Esophagus squamous epithelium (tissue), 5 donors: ENCODE results near the gene TAB3. TPM values are rescaled to one million over a fixed set of nuclear protein-coding genes. Genes with fewer than 3 reads are reported as not detected.

Experiments used
- DNase-seq: peaks from one replicate; lab custom pipeline; 2025; lab: John Stamatoyannopoulos, UW
- H3K27ac ChIP-seq, 4 donors: fragments of 200-600 bp; sonication (generic); one replicate each; pipeline ENCODE4 v1.5.1; 2016 to 2019; ENCODE audit warnings: mild to moderate bottlenecking in 1 of 4
- H3K27me3 ChIP-seq, 4 donors: fragments of 200-600 bp; sonication (generic); 1 replicate in 3 of 4; 2 replicates in 1 of 4; pipeline versions ENCODE4 v1.5.1 to v1.6.0; 2017 to 2021; ENCODE audit warnings: antibody characterized with exemption in 1 of 4
- H3K36me3 ChIP-seq, 3 donors: fragments of 200-600 bp; sonication (generic); one replicate each; pipeline ENCODE4 v1.5.1; 2016 to 2019
- H3K4me1 ChIP-seq, 3 donors: fragments of 200-600 bp; sonication (generic); one replicate each; pipeline ENCODE4 v1.5.1; 2017 to 2019
- H3K4me3 ChIP-seq, 4 donors: fragments of 200-600 bp; sonication (generic); 1 replicate in 3 of 4; 2 replicates in 1 of 4; pipeline ENCODE4 v1.5.1; 2016 to 2019; ENCODE audit warnings: mild to moderate bottlenecking in 2 of 4, moderate library complexity in 1 of 4
- H3K9me3 ChIP-seq, 3 donors: fragments of 200-600 bp; sonication (generic); one replicate each; pipeline ENCODE4 v1.5.1; 2016 to 2019
- POLR2A ChIP-seq, 4 donors: fragments of 450-650 bp; IDR thresholded peaks; one replicate each; pipeline ENCODE4 v1.6.1; 2017; ENCODE audit warnings: antibody characterized with exemption in 4 of 4, mild to moderate bottlenecking in 4 of 4, moderate library complexity in 3 of 4
- WGBS, 2 donors: methylation state at CpG; one replicate each; pipeline ENCODE4 v1.1.5; 2018; 5-methylcytosine and 5-hydroxymethylcytosine counted together
- intact Hi-C: fragments of 100-400 bp; cut with DNase I; formaldehyde crosslinking; loops from one replicate; pipeline ENCODE4 v1.15.0; 2022
- total RNA-seq, 4 donors: library from RNA; depleted of rRNA; stranded (reverse); fragments of >200 nt; gene quantifications; one replicate each; pipeline ENCODE4 v1.1.0, GENCODE V29; 2016
- TF ChIP-seq, protein P1 (sequence below), 6 experiments: fragments of 450-650 bp in 4 of 6; fragments of 200-600 bp in 2 of 6; sonication (generic) in 2 of 6; IDR thresholded peaks; one replicate each; pipeline ENCODE4 v1.5.1; 2016 to 2019; ENCODE audit warnings: antibody characterized with exemption in 6 of 6, mild to moderate bottlenecking in 4 of 6, moderate library complexity in 4 of 6
- donor health status: DM: yes; HTN: yes; CAD: no.

The TAB3 gene
- total RNA-seq, 4 donors from 2014 or later, result 33.1 to 48.1 (median 35.8) TPM

DNA sequence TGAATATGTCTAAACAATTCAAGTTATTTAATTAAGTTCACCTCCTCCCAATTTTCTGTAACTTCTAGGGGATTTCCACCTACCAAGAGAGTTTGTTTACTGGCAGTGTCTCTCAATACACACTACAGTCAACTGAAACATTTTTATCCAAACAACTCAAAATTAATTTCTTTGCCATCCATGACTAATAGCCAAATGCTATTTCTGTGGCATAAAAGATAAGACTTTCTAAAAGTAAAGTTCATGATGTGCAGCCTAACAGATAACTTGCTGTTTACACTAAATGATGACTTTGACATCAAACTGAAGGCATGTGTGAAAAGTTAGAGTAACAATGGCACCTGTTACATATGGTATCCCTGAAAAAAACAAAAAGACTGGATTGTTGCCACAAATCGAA lies 7.3 kb downstream of the TAB3 start:
- TF ChIP-seq, protein P1, sequence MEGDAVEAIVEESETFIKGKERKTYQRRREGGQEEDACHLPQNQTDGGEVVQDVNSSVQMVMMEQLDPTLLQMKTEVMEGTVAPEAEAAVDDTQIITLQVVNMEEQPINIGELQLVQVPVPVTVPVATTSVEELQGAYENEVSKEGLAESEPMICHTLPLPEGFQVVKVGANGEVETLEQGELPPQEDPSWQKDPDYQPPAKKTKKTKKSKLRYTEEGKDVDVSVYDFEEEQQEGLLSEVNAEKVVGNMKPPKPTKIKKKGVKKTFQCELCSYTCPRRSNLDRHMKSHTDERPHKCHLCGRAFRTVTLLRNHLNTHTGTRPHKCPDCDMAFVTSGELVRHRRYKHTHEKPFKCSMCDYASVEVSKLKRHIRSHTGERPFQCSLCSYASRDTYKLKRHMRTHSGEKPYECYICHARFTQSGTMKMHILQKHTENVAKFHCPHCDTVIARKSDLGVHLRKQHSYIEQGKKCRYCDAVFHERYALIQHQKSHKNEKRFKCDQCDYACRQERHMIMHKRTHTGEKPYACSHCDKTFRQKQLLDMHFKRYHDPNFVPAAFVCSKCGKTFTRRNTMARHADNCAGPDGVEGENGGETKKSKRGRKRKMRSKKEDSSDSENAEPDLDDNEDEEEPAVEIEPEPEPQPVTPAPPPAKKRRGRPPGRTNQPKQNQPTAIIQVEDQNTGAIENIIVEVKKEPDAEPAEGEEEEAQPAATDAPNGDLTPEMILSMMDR (IDR thresholded peaks at IDR 0.05), result no peak
- no peak for TF ChIP-seq POLR2A (IDR thresholded peaks at IDR 0.05)
- DNase-seq, result no peak
- WGBS, 2 donors, result 82 to 86% methylated on average over 1 of the region's 1 CpG
- no peak overlapping the region for H3K27ac ChIP-seq
- H3K36me3 ChIP-seq, result no peaks in the 10 kb centered on the region
- H3K27me3 ChIP-seq, result no peaks in the 10 kb centered on the region
- no peaks in the 10 kb centered on the region for H3K9me3 ChIP-seq
- intact Hi-C loops, result no loop called here
- no peak overlapping the region for H3K4me3 ChIP-seq
- peaks cover 0 to 2% (median 0%) of the 10 kb centered on the region in 3 donors for H3K4me1 ChIP-seq

DNA sequence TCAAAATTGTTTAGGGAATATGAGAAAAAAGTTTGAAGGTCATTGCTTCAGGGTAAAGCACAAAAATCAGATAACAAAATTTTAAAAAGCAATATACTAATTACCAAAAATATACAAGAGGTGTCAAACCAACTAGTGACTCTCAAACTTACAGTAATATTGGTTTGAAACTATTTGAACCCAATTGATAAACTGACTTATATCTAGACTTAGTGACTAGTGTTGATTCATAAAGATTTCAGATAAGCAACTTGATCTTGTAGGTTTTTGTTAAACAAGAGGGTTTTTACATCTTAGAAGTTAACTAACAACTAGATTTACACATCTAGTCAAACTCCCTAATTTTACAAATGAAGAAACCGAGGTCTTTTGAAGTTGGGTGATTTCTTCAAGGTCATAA lies 7.7 kb downstream of the TAB3 start:
- Histone ChIP-seq H3K36me3 (no peaks in the 10 kb centered on the region), H3K27ac (no peak overlapping the region), H3K4me3 (no peak overlapping the region), H3K9me3 (no peaks in the 10 kb centered on the region), H3K27me3 (no peaks in the 10 kb centered on the region), H3K4me1 (peaks cover 0 to 6% (median 0%) of the 10 kb centered on the region in 3 donors)
- WGBS, 2 donors, result 28 to 60% methylated on average over 1 of the region's 1 CpG
- TF ChIP-seq, protein P1 (IDR thresholded peaks at IDR 0.05), result no peak
- TF ChIP-seq POLR2A (IDR thresholded peaks at IDR 0.05), result no peak
- intact Hi-C loops, result no loop called here
- DNase-seq, result no peak

DNA sequence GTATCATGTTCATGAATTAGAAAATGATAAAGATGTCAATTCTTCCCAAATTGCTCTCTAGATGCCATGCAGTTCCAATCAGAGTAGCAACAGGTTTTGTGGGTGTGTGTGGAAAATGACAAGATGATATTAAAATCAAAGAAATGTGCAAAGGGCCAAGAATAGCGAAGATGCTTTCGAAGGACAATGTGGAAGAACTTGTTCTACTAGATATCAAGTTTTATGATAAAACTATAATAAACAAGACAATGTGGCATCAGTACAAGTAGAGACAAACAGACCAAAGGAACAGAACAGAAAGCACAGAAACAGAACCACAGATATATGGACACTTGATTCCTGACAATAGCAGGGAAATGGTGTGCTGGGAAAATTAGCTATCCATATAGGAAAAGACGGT lies 9.0 kb downstream of the TAB3 start:
- intact Hi-C loops, result no loop called here
- no peaks in the 10 kb centered on the region for H3K36me3 ChIP-seq

DNA sequence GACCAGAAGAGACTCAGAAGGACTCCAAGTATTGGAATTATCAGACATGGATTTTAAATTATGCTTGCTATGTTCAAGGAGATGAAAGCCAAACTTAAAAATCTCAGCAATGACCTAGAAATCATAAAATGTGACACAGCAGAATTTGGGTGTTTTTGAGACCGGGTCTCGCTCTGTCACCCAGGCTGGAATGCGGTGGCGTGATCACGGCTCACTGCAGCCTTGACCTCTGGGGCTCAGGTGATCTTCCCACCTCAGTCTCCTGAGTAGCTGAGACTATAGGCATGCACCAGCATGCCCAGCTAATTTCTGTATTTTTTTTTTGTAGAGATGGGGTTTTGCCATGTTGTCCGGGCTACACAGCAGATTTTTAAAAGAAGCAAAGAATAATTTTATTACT lies 12.7 kb downstream of the TAB3 start:
- TF ChIP-seq, protein P1 (IDR thresholded peaks at IDR 0.05), result no peak
- TF ChIP-seq POLR2A (IDR thresholded peaks at IDR 0.05), result no peak
- DNase-seq, result no peak
- no peak overlapping the region for H3K4me3 ChIP-seq
- H3K4me1 ChIP-seq, result peaks cover 0 to 25% (median 2%) of the 10 kb centered on the region in 3 donors
- WGBS, 2 donors, result 65 to 67% methylated on average over 6 of the region's 6 CpGs
- no peaks in the 10 kb centered on the region for H3K36me3 ChIP-seq
- intact Hi-C loops, result no loop called here
- peak overlapping the region in 1 of 4 donors; percentile 60 for H3K27ac ChIP-seq
- H3K27me3 ChIP-seq, result no peaks in the 10 kb centered on the region
- H3K9me3 ChIP-seq, result no peaks in the 10 kb centered on the region

More for the DNA sequence above, 9.0 kb downstream of the TAB3 start:
- DNase-seq, result no peak
- WGBS, 2 donors, result 55 to 71% methylated on average over 3 of the region's 3 CpGs
- H3K27me3 ChIP-seq, result no peaks in the 10 kb centered on the region
- TF ChIP-seq, protein P1 (IDR thresholded peaks at IDR 0.05), result no peak
- no peak for TF ChIP-seq POLR2A (IDR thresholded peaks at IDR 0.05)
- H3K9me3 ChIP-seq, result no peaks in the 10 kb centered on the region
- no peak overlapping the region for H3K27ac ChIP-seq
- peaks cover 0 to 19% (median 2%) of the 10 kb centered on the region in 3 donors for H3K4me1 ChIP-seq
- H3K4me3 ChIP-seq, result no peak overlapping the region

DNA sequence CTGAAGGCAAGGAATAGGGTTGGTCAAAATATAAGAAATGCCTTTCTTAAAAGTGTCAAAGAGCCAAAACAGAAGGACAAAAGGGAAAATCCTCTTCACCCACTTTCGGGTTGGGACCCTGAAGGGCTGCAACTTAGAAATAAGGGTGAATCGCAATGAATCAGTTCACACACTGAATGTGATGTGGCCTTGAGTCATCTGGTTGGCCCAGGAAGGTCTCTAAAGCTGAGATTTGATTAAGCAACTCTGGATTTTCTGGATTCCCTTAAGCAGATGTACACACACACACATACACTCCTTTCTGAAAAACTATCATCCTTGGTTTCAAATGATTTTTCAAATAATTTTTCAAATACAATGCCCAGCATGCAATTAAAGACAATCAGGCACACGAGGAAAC lies 13.1 kb downstream of the TAB3 start:
- Histone ChIP-seq H3K4me1 (peaks cover 0 to 25% (median 2%) of the 10 kb centered on the region in 3 donors), H3K4me3 (no peak overlapping the region), H3K27ac (peak overlapping the region in 1 of 4 donors; percentile 60), H3K27me3 (no peaks in the 10 kb centered on the region), H3K36me3 (no peaks in the 10 kb centered on the region), H3K9me3 (no peaks in the 10 kb centered on the region)
- 32 to 50% methylated on average over 3 of the region's 3 CpGs for WGBS, 2 donors
- TF ChIP-seq, protein P1 (IDR thresholded peaks at IDR 0.05), result no peak
- no peak for TF ChIP-seq POLR2A (IDR thresholded peaks at IDR 0.05)
- DNase-seq, result no peak
- intact Hi-C loops, result no loop called here
